ENCODE results near the gene RHBDL1.

The RHBDL1 gene

DNA sequence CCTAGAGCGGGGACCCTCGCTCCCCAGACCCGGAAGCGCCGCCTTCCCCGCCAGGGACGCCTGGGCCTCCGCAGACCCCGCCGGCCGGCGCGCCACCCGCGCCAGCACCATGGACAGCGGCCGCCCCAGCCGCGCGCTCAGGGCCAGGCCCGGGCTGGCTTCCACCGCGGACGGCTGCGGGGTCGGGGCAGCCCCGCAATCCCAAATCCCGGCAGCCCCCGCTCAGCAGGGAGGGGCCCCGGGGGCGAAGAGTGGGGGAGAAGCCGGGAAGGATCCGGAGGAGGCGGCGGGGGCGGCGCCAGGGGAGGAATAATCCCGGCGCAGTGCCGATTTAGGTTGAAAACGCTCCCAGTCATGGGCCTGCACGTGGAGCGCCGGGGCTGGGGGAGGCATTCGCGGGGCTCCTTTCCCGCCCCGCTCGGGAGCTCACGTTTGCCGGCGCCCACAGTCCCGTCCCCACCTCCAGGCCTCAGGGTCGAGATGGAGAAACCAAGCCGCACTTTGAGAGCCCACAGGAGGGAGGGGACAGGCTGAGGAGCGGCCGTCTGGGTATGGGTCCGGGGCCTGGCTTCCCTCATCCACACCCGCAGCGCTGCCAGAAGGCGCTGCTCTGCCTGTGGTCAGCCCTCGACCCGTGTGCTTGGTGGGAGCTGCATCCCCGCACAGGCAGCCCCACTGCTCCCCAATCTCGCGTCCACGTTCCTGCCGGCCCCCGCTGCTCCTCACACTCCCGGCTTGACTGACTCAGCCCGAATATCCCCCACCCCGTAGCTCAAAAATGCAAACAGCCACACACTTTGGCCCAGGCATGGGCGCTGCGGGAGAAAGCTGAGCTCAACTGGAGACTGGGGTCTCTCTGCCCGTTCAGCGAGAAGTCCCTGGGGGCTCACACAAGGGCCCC is 25.5 kb downstream of the RHBDL1 start:
- TF ChIP-seq, protein P1, sequence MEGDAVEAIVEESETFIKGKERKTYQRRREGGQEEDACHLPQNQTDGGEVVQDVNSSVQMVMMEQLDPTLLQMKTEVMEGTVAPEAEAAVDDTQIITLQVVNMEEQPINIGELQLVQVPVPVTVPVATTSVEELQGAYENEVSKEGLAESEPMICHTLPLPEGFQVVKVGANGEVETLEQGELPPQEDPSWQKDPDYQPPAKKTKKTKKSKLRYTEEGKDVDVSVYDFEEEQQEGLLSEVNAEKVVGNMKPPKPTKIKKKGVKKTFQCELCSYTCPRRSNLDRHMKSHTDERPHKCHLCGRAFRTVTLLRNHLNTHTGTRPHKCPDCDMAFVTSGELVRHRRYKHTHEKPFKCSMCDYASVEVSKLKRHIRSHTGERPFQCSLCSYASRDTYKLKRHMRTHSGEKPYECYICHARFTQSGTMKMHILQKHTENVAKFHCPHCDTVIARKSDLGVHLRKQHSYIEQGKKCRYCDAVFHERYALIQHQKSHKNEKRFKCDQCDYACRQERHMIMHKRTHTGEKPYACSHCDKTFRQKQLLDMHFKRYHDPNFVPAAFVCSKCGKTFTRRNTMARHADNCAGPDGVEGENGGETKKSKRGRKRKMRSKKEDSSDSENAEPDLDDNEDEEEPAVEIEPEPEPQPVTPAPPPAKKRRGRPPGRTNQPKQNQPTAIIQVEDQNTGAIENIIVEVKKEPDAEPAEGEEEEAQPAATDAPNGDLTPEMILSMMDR (conservative IDR thresholded peaks at IDR 0.05; ENCODE audit: low read depth, low read length), result no peak
- H3K4me3 ChIP-seq (ENCODE audit: low read length), result no peak overlapping the region
- no peak for DNase-seq (ENCODE audit: low read depth)

DNA sequence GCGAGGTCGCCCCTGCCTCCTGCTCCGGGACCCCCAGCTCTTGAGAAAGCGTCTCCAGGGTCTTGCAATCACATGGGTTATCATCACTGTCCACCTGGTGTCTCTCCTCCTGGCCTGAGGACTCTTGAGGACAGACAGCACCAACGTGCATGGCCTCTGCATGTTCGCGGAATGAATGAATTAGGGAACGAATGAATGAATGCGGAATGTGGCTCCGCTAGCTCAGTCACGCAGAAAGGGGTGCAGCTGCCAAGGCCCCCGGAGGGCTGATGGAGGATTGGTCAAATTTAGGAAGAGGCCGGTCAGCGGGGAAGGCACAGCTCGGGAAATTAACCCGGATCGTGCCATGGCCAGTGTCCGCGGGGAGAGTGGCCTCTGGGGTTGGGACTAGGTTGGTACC is 26.9 kb downstream of the RHBDL1 start:
- H3K4me3 ChIP-seq (ENCODE audit: low read length), result no peak overlapping the region
- no peak for DNase-seq (ENCODE audit: low read depth)
- TF ChIP-seq, protein P1 (conservative IDR thresholded peaks at IDR 0.05; ENCODE audit: low read depth, low read length), result no peak

DNA sequence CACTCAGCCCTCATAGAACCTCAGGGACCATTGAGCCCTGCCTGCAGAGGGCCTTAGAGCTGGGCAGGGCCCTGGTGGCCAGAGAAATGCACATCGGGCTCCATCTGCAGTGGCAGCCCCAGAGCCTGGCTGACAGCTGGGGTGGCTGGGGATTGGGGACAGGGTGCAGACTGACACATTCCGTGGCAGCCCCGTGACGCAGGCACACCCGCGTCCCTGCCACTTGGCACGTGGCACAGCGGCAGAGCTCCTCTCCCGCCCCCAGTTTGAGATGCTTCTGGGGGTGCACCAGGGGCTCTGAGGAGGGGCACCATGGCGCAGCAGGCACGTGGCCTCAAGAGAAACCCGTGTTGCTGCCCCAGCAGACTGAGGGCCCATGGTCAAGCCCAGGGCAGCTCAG is 27.9 kb downstream of the RHBDL1 start:
- H3K4me3 ChIP-seq (ENCODE audit: low read length), result no peak overlapping the region
- DNase-seq (ENCODE audit: low read depth), result no peak
- TF ChIP-seq, protein P1 (conservative IDR thresholded peaks at IDR 0.05; ENCODE audit: low read depth, low read length), result no peak

DNA sequence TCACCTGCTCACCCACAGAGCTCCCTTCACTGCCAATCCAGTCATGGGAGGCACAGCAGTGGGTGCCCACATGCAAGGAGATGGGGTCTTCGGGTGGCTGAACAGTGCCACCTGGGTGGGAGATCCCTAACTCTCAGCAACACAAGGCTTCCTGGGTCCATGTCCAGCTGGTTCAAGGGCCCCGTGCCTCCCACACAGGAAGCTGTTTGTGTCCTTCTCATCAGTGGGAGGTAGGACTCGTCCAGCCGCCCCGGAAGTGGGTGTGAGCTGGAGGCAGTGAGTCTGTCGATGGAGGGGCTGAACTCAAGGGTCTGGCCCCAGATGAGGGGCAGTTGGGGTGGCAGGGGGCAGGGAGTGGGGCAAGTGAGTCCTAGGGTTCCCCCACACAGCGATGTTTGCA is 28.6 kb downstream of the RHBDL1 start:
- TF ChIP-seq, protein P1 (conservative IDR thresholded peaks at IDR 0.05; ENCODE audit: low read depth, low read length), result no peak
- no peak overlapping the region for H3K4me3 ChIP-seq (ENCODE audit: low read length)
- no peak for DNase-seq (ENCODE audit: low read depth)

DNA sequence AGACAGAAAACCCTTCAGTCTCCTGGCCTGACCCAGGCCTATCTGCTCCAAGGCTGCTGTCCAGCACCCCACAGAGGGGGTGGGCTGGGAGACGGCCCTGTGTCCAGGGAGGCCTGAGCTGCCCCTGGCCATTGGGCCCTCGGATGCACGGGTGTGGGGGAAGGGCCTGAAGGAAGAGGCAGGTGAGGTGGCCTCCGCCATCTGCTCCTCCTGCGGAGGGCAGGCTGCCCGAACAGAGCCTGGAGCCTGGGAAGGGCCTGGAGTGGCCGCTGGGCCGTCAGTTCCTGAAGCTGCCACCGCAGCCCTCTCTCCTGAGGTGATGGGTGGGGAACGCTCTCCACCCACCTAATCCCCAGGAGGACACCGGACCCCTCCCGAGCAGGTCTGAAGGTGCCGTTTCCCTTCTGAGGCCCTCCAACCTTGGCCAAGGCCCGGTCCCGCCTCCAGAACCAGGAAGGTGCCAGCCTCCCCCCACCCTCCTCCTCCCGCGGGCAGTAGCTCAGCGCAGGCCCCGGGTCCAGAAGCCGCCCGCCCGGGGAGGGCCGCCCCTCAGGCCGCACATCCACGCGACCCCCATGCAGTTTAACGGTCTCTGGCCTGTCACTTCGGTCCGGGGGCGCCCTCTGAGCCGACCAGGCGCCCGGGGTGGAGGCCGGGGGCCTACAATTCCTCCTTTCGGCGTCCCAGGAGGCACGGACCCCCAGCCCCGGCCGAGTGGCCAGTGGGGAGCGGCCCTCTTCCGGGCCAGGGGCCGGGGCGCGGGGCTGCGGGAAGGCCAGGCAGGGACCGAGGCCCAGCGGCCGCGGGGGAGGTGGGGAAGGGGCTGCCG is 29.3 kb downstream of the RHBDL1 start:
- no peak for DNase-seq (ENCODE audit: low read depth)
- TF ChIP-seq, protein P1 (conservative IDR thresholded peaks at IDR 0.05; ENCODE audit: low read depth, low read length), result no peak
- H3K4me3 ChIP-seq (ENCODE audit: low read length), result no peak overlapping the region

DNA sequence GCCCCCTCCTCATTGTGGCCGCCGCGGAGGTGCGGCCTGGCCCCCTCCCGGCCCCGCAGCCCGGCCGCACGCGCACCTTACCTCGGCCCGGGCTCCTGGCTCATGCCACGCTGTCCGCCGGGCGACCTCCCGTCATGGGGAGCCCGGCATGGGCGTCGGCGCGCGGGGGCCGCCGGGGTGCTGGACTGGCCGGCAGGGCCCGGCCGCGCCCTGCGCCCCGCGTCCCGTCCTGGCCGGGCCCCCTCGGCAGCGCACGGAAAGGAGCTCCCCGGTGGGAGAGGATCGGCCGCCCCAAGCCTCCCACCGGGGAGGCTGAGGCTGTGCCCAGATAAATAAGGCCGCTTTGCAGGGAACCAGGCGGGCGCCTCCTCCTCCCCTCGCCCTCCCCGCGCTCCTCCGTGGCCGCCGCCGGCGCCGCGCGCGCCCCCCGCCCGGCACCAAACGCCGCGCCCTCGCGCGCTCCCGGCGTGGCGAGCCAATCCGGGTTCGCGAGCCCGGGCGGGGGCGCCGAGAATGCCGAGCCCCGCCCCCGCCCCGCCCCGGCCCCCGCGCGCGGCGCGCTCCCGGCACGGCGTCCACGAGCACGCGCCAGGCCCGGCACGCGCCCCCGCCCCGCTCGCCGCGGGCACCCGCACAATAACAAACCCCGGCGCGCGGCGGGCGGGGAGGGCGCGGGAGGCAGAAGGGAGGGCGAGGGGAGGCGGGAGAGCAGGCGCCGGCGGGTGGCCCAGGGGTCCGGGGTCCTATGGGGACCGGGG is 30.1 kb downstream of the RHBDL1 start, which contains the start of gene FBXL16:
Gene FBXL16 (minus strand): TSS at position 371 of the 758 bp plus-strand sequence. CDS start 8,396 bp downstream, outside the sequence.
- TF ChIP-seq, protein P1 (conservative IDR thresholded peaks at IDR 0.05; ENCODE audit: low read depth, low read length), result no peak
- no peak within 1 kb of the TSS for H3K4me3 ChIP-seq (ENCODE audit: low read length)
- no peak for DNase-seq (ENCODE audit: low read depth)
